Thoracic aorta (tissue), 2 donors: ENCODE measurements around the gene NLRP3. TPM values are rescaled to one million over a fixed set of nuclear protein-coding genes. Genes with fewer than 3 reads are reported as not detected.
"Not testable (repeated sequence)": the region's sequence is repeated elsewhere in the genome, so short reads cannot be mapped to it uniquely, and the experiment has no call there.

Source experiments
- ATAC-seq: fragments of 150-250 bp; one replicate; pipeline ENCODE4 v1.8.0; 2017; ENCODE audit warnings: low read depth; ENCODE audit not compliant: insufficient number of reproducible peaks, low FRiP score
- DNase-seq: peaks from one replicate; pipeline ENCODE4 v3.0.0-alpha.2; 2020; ENCODE audit warnings: low spot score
- H3K27ac ChIP-seq, 2 donors: fragments of 200-600 bp; sonication (generic); 1 replicate in 1 of 2; 2 replicates in 1 of 2; pipeline ENCODE4 v1.5.1; 2016; ENCODE audit warnings: mild to moderate bottlenecking in 2 of 2, moderate library complexity in 2 of 2
- H3K27me3 ChIP-seq: fragments of 200-600 bp; sonication (generic); replicated peaks from 2 replicates; pipeline ENCODE4 v1.6.0; 2016; ENCODE audit warnings: mild to moderate bottlenecking; ENCODE audit not compliant: insufficient read depth
- H3K36me3 ChIP-seq: fragments of 200-600 bp; sonication (generic); one replicate; pipeline ENCODE4 v1.5.1; 2016
- H3K4me1 ChIP-seq, 2 donors: fragments of 200-600 bp; sonication (generic); 1 replicate in 1 of 2; 2 replicates in 1 of 2; pipeline versions ENCODE4 v1.5.1 to v1.6.0; 2016; ENCODE audit warnings: low read depth in 2 of 2, mild to moderate bottlenecking in 1 of 2; ENCODE audit not compliant: control insufficient read depth in 1 of 2
- H3K4me3 ChIP-seq: fragments of 200-600 bp; sonication (generic); 2 replicates; pipeline ENCODE4 v1.5.1; 2016; ENCODE audit warnings: mild to moderate bottlenecking
- H3K9me3 ChIP-seq: fragments of 200-600 bp; sonication (generic); 2 replicates; pipeline ENCODE4 v1.5.1; 2016
- CTCF ChIP-seq: fragments of 200-600 bp; sonication (generic); IDR thresholded peaks from one replicate; pipeline ENCODE4 v1.5.1; 2019; ENCODE audit warnings: antibody characterized with exemption
- total RNA-seq, 2 donors: library from RNA; depleted of rRNA; stranded (reverse); fragments of >200 nt; gene quantifications; one replicate each; pipeline versions ENCODE4 v1.1.0 to v1.2.3, GENCODE V29; 2016

The NLRP3 gene
- total RNA-seq, 2 donors from 2014 or later, result 5.1 to 8.9 TPM

- Histone ChIP-seq H3K27ac (no peak overlapping the region), H3K4me1 (peaks cover 0 to 4% of the 10 kb centered on the region in 2 donors), H3K36me3 (no peaks in the 10 kb centered on the region), H3K9me3 (no peaks in the 10 kb centered on the region), H3K27me3 (no peaks in the 10 kb centered on the region), H3K4me3 (no peak overlapping the region)
- ATAC-seq, result no peak
- no peak for DNase-seq
- no peak for TF ChIP-seq CTCF
Measured at GRCh38 chr1:247376659-247377058, 39.3 kb upstream of the NLRP3 start.

GRCh38 chr1:247377656-247378055 lies 38.3 kb upstream of the NLRP3 start:
- DNase-seq, ATAC-seq: not testable (repeated sequence)

DNA sequence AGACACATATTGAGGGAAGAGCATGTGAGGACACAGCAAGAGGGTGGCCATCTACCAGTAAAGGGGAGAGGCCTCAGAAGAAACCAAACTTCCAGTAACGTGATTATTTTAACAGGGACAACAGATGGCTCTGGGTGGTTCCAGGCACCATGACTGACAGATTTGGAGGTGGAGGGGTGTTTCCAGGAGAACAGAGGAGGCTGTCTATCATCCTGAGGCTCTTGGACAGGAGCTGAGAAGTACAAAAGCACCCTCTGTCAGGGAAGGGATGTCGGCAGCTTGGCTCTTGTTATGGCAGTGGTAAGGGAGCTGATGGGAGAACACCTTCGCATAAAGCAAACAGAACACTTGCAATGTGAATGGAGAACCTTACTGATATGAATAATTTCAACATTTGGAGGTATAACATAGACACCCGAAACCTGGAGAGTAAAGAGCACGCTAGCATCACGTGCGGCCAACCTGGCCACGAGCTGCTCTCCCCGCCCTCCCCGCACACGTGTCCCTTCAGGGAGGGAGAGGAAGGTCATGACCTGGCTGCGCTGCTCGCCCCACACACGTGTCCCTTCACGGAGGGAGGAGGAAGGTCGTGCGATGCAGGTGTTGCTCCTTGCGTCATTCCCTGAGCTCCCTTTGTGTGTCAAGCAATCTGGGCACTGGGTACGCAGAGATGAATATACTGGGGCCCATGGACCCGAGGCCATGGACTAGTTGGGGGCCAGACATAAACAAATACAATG lies 37.5 kb upstream of the NLRP3 start:
- no peaks in the 10 kb centered on the region for H3K27me3 ChIP-seq
- no peak for DNase-seq
- ATAC-seq, result no peak
- H3K9me3 ChIP-seq, result no peaks in the 10 kb centered on the region
- no peaks in the 10 kb centered on the region for H3K36me3 ChIP-seq
- H3K4me3 ChIP-seq, result no peak overlapping the region
- TF ChIP-seq CTCF, result no peak
- H3K4me1 ChIP-seq, result peaks cover 0 to 4% of the 10 kb centered on the region in 2 donors
- no peak overlapping the region for H3K27ac ChIP-seq

More at GRCh38 chr1:247377656-247378055, 38.3 kb upstream of the NLRP3 start:
- H3K4me3 ChIP-seq, H3K27ac ChIP-seq, H3K9me3 ChIP-seq, H3K27me3 ChIP-seq, H3K36me3 ChIP-seq, H3K4me1 ChIP-seq: not testable (repeated sequence)

DNA sequence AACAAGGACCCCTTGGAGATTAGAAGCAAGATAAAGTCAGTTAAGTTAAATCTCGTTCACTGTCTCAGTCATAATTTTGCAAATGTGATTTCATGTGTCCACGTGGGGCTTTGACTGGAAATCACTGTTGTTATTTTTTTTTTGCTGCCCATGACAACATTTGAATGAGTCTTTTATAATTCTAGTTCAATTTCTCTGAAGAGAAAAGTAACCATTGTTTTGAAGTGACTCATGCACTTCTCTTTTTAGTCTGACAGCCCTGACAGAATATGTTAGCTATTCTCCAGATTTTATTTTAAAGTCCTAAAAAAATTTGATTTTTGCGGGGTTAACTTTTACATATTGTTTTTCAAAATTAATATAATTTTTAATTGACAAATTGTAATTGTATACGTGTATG lies 30.7 kb upstream of the NLRP3 start:
- DNase-seq (no peak), ATAC-seq (no peak)
- TF ChIP-seq CTCF, result no peak
- Histone ChIP-seq H3K4me1 (no peaks in the 10 kb centered on the region), H3K36me3 (no peaks in the 10 kb centered on the region), H3K27me3 (no peaks in the 10 kb centered on the region), H3K27ac (no peak overlapping the region), H3K9me3 (no peaks in the 10 kb centered on the region), H3K4me3 (no peak overlapping the region)

DNA sequence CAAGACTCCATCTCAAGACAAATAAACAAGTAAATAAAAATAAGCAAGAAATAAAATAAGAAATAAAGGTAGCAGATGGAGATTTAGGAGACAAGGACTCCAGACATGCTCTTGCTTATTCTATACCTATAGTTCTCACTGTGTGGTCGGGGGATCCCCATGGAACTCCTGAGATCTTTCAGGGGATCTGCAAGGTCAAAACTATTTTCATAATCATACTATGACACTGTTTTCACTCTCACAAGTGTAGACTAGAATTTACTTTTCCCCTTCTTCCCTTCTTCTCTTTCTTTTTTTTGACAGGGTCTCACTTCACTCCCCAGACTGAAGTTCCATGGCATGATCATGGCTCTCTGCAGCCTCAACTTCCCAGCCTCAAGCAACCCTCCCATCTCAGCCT lies 29.8 kb upstream of the NLRP3 start:
- ATAC-seq (no peak), DNase-seq (no peak)
- no peaks in the 10 kb centered on the region for H3K36me3 ChIP-seq
- TF ChIP-seq CTCF, result no peak
- no peaks in the 10 kb centered on the region for H3K27me3 ChIP-seq
- no peak overlapping the region for H3K27ac ChIP-seq
- no peaks in the 10 kb centered on the region for H3K9me3 ChIP-seq
- no peak overlapping the region for H3K4me3 ChIP-seq
- H3K4me1 ChIP-seq, result no peaks in the 10 kb centered on the region

- Histone ChIP-seq H3K4me1 (no peaks in the 10 kb centered on the region), H3K27ac (no peak overlapping the region), H3K9me3 (no peaks in the 10 kb centered on the region), H3K4me3 (no peak overlapping the region), H3K36me3 (no peaks in the 10 kb centered on the region), H3K27me3 (no peaks in the 10 kb centered on the region)
- ATAC-seq (no peak), DNase-seq (no peak)
- TF ChIP-seq CTCF, result no peak
Measured at GRCh38 chr1:247386687-247387086, 29.3 kb upstream of the NLRP3 start.
